Right cardiac atrium (tissue), 5 donors: ENCODE results near the gene RTBDN. TPM values are rescaled to one million over a fixed set of nuclear protein-coding genes. Genes with fewer than 3 reads are reported as not detected.
A peak's percentile ranks its signal among the peaks of the same experiment; 100 is the strongest.

Source experiments
- ATAC-seq, 2 donors: fragments of 200-7000 bp; cut with Tn5 transposase; one replicate each; pipeline versions ENCODE4 v1.8.0 to v1.9.1; 2020; ENCODE audit warnings: moderate library complexity in 2 of 2, mild to moderate bottlenecking in 1 of 2
- DNase-seq, 3 donors: peaks; one replicate each; pipeline ENCODE4 v3.0.0-alpha.2; 2020
- H3K27ac ChIP-seq: one replicate; pipeline ENCODE4 v1.5.1; 2013; ENCODE audit warnings: mild to moderate bottlenecking, low read length, control low read depth, moderate library complexity
- H3K27me3 ChIP-seq: one replicate; pipeline ENCODE4 v1.6.1; 2013; ENCODE audit not compliant: control insufficient read depth, insufficient read depth
- H3K4me1 ChIP-seq: one replicate; pipeline ENCODE4 v1.6.1; 2013; ENCODE audit warnings: low read length; ENCODE audit not compliant: control insufficient read depth, insufficient read depth
- H3K4me3 ChIP-seq: one replicate; pipeline ENCODE4 v1.5.1; 2013; ENCODE audit warnings: low read length, control low read depth
- H3K9me3 ChIP-seq: one replicate; pipeline ENCODE4 v1.6.1; 2013; ENCODE audit warnings: low read length; ENCODE audit not compliant: control insufficient read depth
- WGBS: extraction: QIAGEN DNeasy Blood & Tissue Kit; methylation state at CpG from one replicate; pipeline ENCODE4 v1.1.7; 2013; 5-methylcytosine and 5-hydroxymethylcytosine counted together
- intact Hi-C, 4 donors: fragments of 100-400 bp; cut with DNase I; formaldehyde crosslinking; loops; one replicate each; pipeline versions ENCODE4 v1.11.0 to v1.14.0; 2022 to 2023
- polyA plus RNA-seq: library from polyadenylated mRNA; stranded (reverse); fragments of 200-250 nt; gene quantifications from one replicate; pipeline ENCODE4 v1.2.3, GENCODE V29; 2013
- total RNA-seq, 4 donors: library from RNA; stranded (reverse); fragmentation: NEBNext Ultra II Directional; extraction: Animal tissue kit (Norgen Biotek cat#: 25700); gene quantifications; one replicate each; pipeline ENCODE4 v1.2.1, GENCODE V29; 2021
- donor health status: healthy with polysubstance abuse.
- donor health status: DM: no; HTN: yes; CAD: no.
- donor health status: DM: no; HTN: no; CAD: no.
- donor health status: DM: no; HTN: yes; CAD: no; lungs with severe emphysema.
- donor health status: DM: yes; HTN: yes; CAD: no.

Gene RTBDN
- total and polyA plus RNA-seq, 5 donors: not detected

- intact Hi-C loops: loop anchor here in 1 of 4 donors (2.0 kb wide), 1 partner anchor 16 kb away; no protein-coding TSS in a partner anchor
- no peak overlapping the region for H3K4me3 ChIP-seq
- DNase-seq: peak in 2 of 3 donors; percentile 28 to 45
- no peak overlapping the region for H3K27ac ChIP-seq
- 92% methylated on average over 9 of the region's 9 CpGs for WGBS
- no peak for ATAC-seq
- H3K27me3 ChIP-seq: no peaks in the 10 kb centered on the region
- H3K9me3 ChIP-seq: no peaks in the 10 kb centered on the region
- no peaks in the 10 kb centered on the region for H3K4me1 ChIP-seq
Measured at GRCh38 chr19:12794971-12795381, 39.4 kb downstream of the RTBDN start.

- no peaks in the 10 kb centered on the region for H3K4me1 ChIP-seq
- ATAC-seq (no peak), DNase-seq (peak in 1 of 3 donors; percentile 42)
- intact Hi-C loops: loop anchor here in 1 of 4 donors (2.0 kb wide), 1 partner anchor 16 kb away; no protein-coding TSS in a partner anchor
- H3K27ac ChIP-seq: peak overlapping the region; percentile 93
- no peaks in the 10 kb centered on the region for H3K9me3 ChIP-seq
- H3K27me3 ChIP-seq: no peaks in the 10 kb centered on the region
- peak overlapping the region; percentile 82 for H3K4me3 ChIP-seq
- WGBS: 71% methylated on average over 7 of the region's 7 CpGs
Measured at GRCh38 chr19:12794196-12794941, 40.0 kb downstream of the RTBDN start.

DNA sequence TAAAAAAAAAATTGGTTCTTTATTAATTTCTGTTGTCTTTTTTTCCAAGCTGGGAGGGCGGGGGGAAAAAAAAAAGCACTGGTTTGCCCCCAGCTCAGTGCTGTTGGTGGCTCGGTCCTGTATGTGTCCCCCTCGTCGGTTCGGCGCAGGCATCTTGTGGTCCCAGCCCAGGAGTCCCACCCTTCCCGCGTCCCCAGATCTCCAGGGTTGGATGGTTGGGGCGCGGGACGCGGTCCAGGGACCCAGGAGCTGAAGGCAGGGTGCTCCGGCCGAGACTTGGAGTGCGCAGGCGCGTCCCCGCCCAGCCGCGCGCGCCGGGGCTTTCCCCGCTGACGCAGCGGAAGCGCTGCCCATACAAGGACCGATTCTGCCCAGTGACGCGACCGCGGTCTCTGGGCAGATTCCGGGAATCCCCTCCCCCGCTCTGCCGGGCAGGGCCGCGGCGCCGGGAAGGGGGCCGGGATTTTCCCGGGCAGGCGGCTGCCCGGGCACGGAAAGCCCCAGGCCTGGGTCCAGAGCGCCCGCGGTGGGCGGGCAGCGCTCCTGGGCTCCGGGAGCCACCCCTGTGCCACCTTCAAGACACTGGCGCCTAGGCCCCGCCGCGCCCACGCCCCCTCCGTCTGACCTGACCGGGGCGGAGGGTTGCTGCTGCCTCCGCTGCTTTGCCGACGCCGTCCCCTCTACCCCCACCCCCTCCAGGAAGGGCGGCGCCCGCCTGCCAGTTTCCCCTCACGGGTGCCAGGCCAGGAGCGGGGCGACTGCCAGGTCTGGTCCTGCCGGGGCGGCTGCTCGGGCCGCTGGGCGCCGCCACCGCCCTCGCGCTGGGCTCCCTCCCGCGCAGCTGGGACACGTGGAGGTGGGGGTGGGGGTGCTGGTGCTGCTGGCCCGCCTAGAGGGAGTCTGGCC is 40.8 kb downstream of the RTBDN start:
- H3K27ac ChIP-seq: peak overlapping the region; percentile 94
- no peaks in the 10 kb centered on the region for H3K27me3 ChIP-seq
- ATAC-seq: peak; percentile 45 to 48
- H3K4me1 ChIP-seq: no peaks in the 10 kb centered on the region
- no peaks in the 10 kb centered on the region for H3K9me3 ChIP-seq
- H3K4me3 ChIP-seq: peak overlapping the region; percentile 82
- DNase-seq: peak; percentile 93 to 97 (median 97)
- intact Hi-C loops: loop anchor here in 1 of 4 donors (2.0 kb wide), 1 partner anchor 15 kb away; no protein-coding TSS in a partner anchor
- WGBS: under 1% methylated on average over 81 of the region's 81 CpGs

GRCh38 chr19:12792853-12793289 is 41.5 kb downstream of the RTBDN start:
- peaks cover 3% of the 10 kb centered on the region for H3K4me1 ChIP-seq
- intact Hi-C loops: no loop called here
- ATAC-seq: no peak
- H3K9me3 ChIP-seq: no peaks in the 10 kb centered on the region
- peak overlapping the region; percentile 82 for H3K4me3 ChIP-seq
- peak overlapping the region; percentile 92 for H3K27ac ChIP-seq
- under 1% methylated on average over 22 of the region's 22 CpGs for WGBS
- H3K27me3 ChIP-seq: no peaks in the 10 kb centered on the region
- DNase-seq: no peak

GRCh38 chr19:12792051-12792852 is 42.1 kb downstream of the RTBDN start:
- Histone ChIP-seq H3K4me1 (peaks cover 3% of the 10 kb centered on the region), H3K9me3 (no peaks in the 10 kb centered on the region), H3K27me3 (no peaks in the 10 kb centered on the region), H3K4me3 (peak overlapping the region; percentile 82), H3K27ac (peak overlapping the region; percentile 92)
- DNase-seq (peak; percentile 75 to 90 (median 89)), ATAC-seq (no peak)
- WGBS: under 1% methylated on average over 84 of the region's 84 CpGs
- intact Hi-C loops: no loop called here

GRCh38 chr19:12791345-12792050 is 42.9 kb downstream of the RTBDN start, which contains the start of gene JUNB:
Gene JUNB, plus strand, starts transcription at chr19:12791486. Its CDS starts 286 bp downstream, at chr19:12791772.
- peak within 1 kb of the TSS; percentile 82 for H3K4me3 ChIP-seq
- under 1% methylated on average over 73 of the region's 73 CpGs for WGBS
- intact Hi-C loops: no loop called here
- no peaks in the 10 kb centered on the region for H3K27me3 ChIP-seq
- ATAC-seq: peak; percentile 67 to 74
- no peaks in the 10 kb centered on the region for H3K9me3 ChIP-seq
- H3K4me1 ChIP-seq: peaks cover 3% of the 10 kb centered on the region
- peak; percentile 99 for DNase-seq
- H3K27ac ChIP-seq: peak within 1 kb of the TSS; percentile 98

- H3K27me3 ChIP-seq: no peaks in the 10 kb centered on the region
- H3K4me1 ChIP-seq: peaks cover 3% of the 10 kb centered on the region
- intact Hi-C loops: no loop called here
- H3K4me3 ChIP-seq: peak overlapping the region; percentile 41
- WGBS: 2% methylated on average over 22 of the region's 22 CpGs
- H3K27ac ChIP-seq: peak overlapping the region; percentile 98
- H3K9me3 ChIP-seq: no peaks in the 10 kb centered on the region
- no peak for ATAC-seq
- DNase-seq: peak in 1 of 3 donors; percentile 28
Measured at GRCh38 chr19:12790628-12791344, 43.6 kb downstream of the RTBDN start.

DNA sequence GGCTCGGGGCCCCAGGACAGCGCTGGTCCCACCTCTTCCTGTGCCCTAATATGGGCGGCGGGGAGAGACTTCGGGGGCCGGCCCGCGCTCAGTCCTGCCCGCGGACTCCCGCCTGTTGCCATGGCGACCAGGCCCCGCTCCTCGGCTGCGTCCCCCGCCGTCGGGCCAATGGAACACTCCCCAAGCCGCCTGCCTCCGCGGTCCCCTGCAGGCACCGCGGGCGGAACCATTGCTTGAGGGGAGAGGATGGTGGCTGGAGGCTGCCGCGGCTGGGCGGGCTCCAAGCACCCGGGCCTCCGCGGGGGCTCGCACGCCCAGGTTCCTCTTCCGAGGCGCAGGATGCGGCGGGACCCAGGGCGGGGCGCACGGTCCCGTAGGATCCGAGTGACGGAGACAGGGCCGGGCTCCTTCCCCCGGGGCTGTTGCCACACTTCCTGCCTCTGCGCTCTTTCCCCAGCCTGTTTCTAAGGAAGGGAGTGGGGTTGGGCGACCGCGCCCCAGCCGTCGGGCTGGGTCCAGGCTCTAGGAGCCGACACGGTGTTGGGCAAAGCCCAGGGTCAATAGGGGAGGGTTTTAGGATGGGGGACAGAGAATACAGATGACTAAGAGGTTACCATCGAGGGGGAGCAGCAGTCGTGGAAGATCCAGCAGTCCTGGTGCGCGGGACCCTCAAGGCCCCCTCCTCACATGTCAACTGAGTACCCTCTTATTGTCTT is 44.3 kb downstream of the RTBDN start:
- Histone ChIP-seq H3K4me1 (peaks cover 3% of the 10 kb centered on the region), H3K27ac (peak overlapping the region; percentile 98), H3K27me3 (no peaks in the 10 kb centered on the region), H3K9me3 (no peaks in the 10 kb centered on the region), H3K4me3 (peak overlapping the region; percentile 49)
- ATAC-seq (peak; percentile 67 to 70), DNase-seq (peak; percentile 99)
- WGBS: under 1% methylated on average over 56 of the region's 56 CpGs
- intact Hi-C loops: no loop called here
